ENCODE measurements around the gene COL9A1.

GRCh38 chr6:70298068-70298467, 4.8 kb downstream of the COL9A1 start:
- TF ChIP-seq CTCF (conservative IDR thresholded peaks at IDR 0.05) = no peak
- TF ChIP-seq EZH2 (IDR thresholded peaks at IDR 0.05; ENCODE audit: low read depth) = no peak
